GM10248 (cell line): Measurements from ENCODE around the gene RASSF5.
A peak's percentile ranks its signal among the peaks of the same experiment; 100 is the strongest.

ENCODE experiments used
- CTCF ChIA-PET: fragments of 300-600 bp; sonication (Branson Sonifier 250); formaldehyde crosslinking; extraction: SDS; loops from one replicate; lab custom pipeline; 2021; ENCODE audit warnings: antibody characterized with exemption; lab: Yijun Ruan, JAX
- POLR2A ChIA-PET: fragments of 350-650 bp; sonication (Branson Sonifier 250); formaldehyde crosslinking; extraction: SDS; loops from one replicate; lab custom pipeline; 2020; ENCODE audit warnings: antibody characterized with exemption; lab: Yijun Ruan, JAX
- DNase-seq: peaks from one replicate; pipeline ENCODE4 v3.0.0; 2012; ENCODE audit errors: extremely low spot score
- CTCF ChIP-seq: IDR thresholded peaks from 2 replicates; pipeline ENCODE4 v1.5.1; 2012; ENCODE audit warnings: mild to moderate bottlenecking, low read depth; ENCODE audit errors: extremely low read depth, missing control alignments, control extremely low read depth

The RASSF5 gene

GRCh38 chr1:206538901-206539640, 31.7 kb downstream of the RASSF5 start:
- TF ChIP-seq CTCF, result no peak
- ChIA-PET CTCF (interaction anchor here (0.8 to 10.0 kb wide), 3 partner anchors 7 to 49 kb away, joined by 3 to 290 read pairs (median 59); no protein-coding TSS in a partner anchor), POLR2A (no interaction called here)
- no peak for DNase-seq

- POLR2A ChIA-PET, result no interaction called here
- DNase-seq, result no peak
- CTCF ChIA-PET, result interaction anchor here (1.0 to 10.0 kb wide), 7 partner anchors 20 to 123 kb away, joined by 3 to 290 read pairs (median 5); no protein-coding TSS in a partner anchor
Observed at GRCh38 chr1:206540044-206540780, 32.9 kb downstream of the RASSF5 start.

GRCh38 chr1:206541236-206541833, 34.0 kb downstream of the RASSF5 start:
- POLR2A ChIA-PET, result no interaction called here
- DNase-seq, result no peak
- CTCF ChIA-PET, result interaction anchor here (1.0 to 10.0 kb wide), 9 partner anchors 19 to 122 kb away, joined by 3 to 290 read pairs (median 5); no protein-coding TSS in a partner anchor
- TF ChIP-seq CTCF, result no peak

More at GRCh38 chr1:206540044-206540780, 32.9 kb downstream of the RASSF5 start:
- no peak for TF ChIP-seq CTCF

- POLR2A ChIA-PET, result no interaction called here
- DNase-seq, result peak; percentile 85
- CTCF ChIA-PET, result interaction anchor here (0.6 to 10.0 kb wide), 41 partner anchors 10 to 1381 kb away, joined by 3 to 290 read pairs (median 5); partner anchors contain the start of genes DYRK3, EIF2D, IKBKE and RASSF5
- peak; percentile 93 for TF ChIP-seq CTCF
Observed at GRCh38 chr1:206544562-206545257, 37.4 kb downstream of the RASSF5 start.

- TF ChIP-seq CTCF, result no peak
- no peak for DNase-seq
- POLR2A ChIA-PET, result interaction anchor here (0.6 to 0.7 kb wide), 2 partner anchors 20 to 67 kb away, joined by 3 to 6 read pairs; no protein-coding TSS in a partner anchor
- CTCF ChIA-PET, result interaction anchor here (0.6 to 10.0 kb wide), 37 partner anchors 11 to 1381 kb away, joined by 3 to 290 read pairs (median 5); partner anchors contain the start of genes EIF2D, IKBKE and RASSF5
Observed at GRCh38 chr1:206545351-206545750, 38.0 kb downstream of the RASSF5 start.
